Suprapubic skin (tissue), 3 donors: ENCODE measurements around the gene ANTXR2.

Experiments
- POLR2A ChIP-seq, 2 donors: fragments of 450-650 bp; IDR thresholded peaks; one replicate each; pipeline ENCODE4 v1.6.1; 2017; ENCODE audit warnings: antibody characterized with exemption in 2 of 2, mild to moderate bottlenecking in 2 of 2, moderate library complexity in 2 of 2
- TF ChIP-seq, protein P1 (sequence below), 2 donors: fragments of 200-600 bp in 1 of 2; fragments of 450-650 bp in 1 of 2; sonication (generic) in 1 of 2; IDR thresholded peaks; one replicate each; pipeline ENCODE4 v1.5.1; 2016 to 2019; ENCODE audit warnings: antibody characterized with exemption in 2 of 2, mild to moderate bottlenecking in 1 of 2, moderate library complexity in 1 of 2

DNA sequence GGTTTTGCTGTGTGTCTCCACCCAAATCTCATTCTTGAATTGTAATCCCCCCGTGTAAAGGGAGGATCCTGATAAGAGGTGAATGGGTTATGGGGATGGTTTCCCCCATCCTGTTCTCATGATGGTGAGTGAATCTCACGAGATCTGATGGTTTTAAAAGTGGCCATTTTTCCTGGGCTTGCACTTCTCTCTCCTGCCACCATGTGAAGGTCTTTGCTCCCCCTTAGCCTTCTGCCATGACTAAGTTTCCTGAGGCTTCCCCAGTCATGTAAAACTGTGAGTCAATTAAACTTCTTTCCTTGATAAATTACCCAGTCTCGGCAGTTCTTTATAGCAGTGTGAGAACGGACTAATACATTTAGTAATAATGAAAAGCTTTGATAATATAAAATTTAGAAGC is 46.9 kb downstream of the ANTXR2 start:
- TF ChIP-seq, protein P1, sequence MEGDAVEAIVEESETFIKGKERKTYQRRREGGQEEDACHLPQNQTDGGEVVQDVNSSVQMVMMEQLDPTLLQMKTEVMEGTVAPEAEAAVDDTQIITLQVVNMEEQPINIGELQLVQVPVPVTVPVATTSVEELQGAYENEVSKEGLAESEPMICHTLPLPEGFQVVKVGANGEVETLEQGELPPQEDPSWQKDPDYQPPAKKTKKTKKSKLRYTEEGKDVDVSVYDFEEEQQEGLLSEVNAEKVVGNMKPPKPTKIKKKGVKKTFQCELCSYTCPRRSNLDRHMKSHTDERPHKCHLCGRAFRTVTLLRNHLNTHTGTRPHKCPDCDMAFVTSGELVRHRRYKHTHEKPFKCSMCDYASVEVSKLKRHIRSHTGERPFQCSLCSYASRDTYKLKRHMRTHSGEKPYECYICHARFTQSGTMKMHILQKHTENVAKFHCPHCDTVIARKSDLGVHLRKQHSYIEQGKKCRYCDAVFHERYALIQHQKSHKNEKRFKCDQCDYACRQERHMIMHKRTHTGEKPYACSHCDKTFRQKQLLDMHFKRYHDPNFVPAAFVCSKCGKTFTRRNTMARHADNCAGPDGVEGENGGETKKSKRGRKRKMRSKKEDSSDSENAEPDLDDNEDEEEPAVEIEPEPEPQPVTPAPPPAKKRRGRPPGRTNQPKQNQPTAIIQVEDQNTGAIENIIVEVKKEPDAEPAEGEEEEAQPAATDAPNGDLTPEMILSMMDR (IDR thresholded peaks at IDR 0.05), result no peak
- no peak for TF ChIP-seq POLR2A (IDR thresholded peaks at IDR 0.05)
